Measurements from ENCODE around the gene DIP2A.

DIP2A gene

DNA sequence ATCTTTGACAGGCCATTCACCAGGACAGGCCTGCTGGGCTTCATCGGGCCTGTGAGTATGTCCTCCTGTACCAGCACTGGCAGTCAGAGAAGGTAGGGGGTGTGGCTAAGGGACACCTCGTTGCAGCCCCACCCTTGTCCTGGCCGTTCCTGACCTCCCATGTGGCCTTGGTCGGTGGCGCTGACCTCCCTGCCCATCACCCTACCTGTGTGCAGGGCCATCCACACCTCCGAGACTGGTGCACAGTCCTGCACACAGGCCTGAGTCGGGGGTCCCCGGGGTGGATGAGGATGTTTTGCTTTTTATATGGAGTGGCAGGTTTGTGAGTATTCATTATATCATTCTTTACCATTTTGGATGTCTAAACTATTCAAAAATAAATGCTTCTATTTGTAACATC, 87.2 kb downstream of the DIP2A start:
- Histone ChIP-seq H3K27me3 (ENCODE audit: insufficient read depth, poor library complexity, severe bottlenecking) (no peaks in the 10 kb centered on the region), H3K4me3 (ENCODE audit: severe bottlenecking) (no peak overlapping the region), H3K4me1 (ENCODE audit: insufficient read depth, poor library complexity, severe bottlenecking) (peaks cover 8% of the 10 kb centered on the region), H3K27ac (ENCODE audit: poor library complexity, severe bottlenecking) (peak overlapping the region; percentile 6), H3K9me3 (ENCODE audit: severe bottlenecking) (no peaks in the 10 kb centered on the region), H3K36me3 (ENCODE audit: low read depth) (peaks cover 56% of the 10 kb centered on the region)
- TF ChIP-seq, protein P1, sequence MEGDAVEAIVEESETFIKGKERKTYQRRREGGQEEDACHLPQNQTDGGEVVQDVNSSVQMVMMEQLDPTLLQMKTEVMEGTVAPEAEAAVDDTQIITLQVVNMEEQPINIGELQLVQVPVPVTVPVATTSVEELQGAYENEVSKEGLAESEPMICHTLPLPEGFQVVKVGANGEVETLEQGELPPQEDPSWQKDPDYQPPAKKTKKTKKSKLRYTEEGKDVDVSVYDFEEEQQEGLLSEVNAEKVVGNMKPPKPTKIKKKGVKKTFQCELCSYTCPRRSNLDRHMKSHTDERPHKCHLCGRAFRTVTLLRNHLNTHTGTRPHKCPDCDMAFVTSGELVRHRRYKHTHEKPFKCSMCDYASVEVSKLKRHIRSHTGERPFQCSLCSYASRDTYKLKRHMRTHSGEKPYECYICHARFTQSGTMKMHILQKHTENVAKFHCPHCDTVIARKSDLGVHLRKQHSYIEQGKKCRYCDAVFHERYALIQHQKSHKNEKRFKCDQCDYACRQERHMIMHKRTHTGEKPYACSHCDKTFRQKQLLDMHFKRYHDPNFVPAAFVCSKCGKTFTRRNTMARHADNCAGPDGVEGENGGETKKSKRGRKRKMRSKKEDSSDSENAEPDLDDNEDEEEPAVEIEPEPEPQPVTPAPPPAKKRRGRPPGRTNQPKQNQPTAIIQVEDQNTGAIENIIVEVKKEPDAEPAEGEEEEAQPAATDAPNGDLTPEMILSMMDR (IDR thresholded peaks at IDR 0.05; ENCODE audit: poor library complexity, severe bottlenecking): no peak
- ATAC-seq (ENCODE audit: low read depth) (no peak), DNase-seq (ENCODE audit: low spot score) (no peak)

DNA sequence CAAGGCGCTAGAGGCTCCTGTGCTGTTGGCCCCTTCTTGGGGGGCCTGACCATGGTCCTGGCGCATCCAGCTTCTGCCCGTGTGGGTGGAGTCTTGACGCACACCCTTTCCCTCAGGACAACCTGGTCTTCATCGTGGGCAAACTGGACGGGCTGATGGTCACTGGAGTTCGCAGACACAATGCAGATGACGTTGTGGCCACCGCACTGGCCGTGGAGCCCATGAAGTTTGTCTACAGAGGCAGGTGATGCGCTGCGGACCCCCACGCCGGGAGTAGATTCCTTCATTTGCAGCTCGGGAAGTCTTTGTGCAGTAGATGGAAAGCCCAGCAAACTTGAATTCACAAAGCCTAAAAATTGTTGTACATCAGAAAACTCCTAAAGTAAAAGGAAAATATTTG, 88.1 kb downstream of the DIP2A start:
- Histone ChIP-seq H3K27ac (ENCODE audit: poor library complexity, severe bottlenecking) (no peak overlapping the region), H3K4me3 (ENCODE audit: severe bottlenecking) (no peak overlapping the region), H3K9me3 (ENCODE audit: severe bottlenecking) (no peaks in the 10 kb centered on the region), H3K36me3 (ENCODE audit: low read depth) (peaks cover 55% of the 10 kb centered on the region), H3K4me1 (ENCODE audit: insufficient read depth, poor library complexity, severe bottlenecking) (peaks cover 8% of the 10 kb centered on the region), H3K27me3 (ENCODE audit: insufficient read depth, poor library complexity, severe bottlenecking) (no peaks in the 10 kb centered on the region)
- DNase-seq (ENCODE audit: low spot score): no peak
- TF ChIP-seq, protein P1 (IDR thresholded peaks at IDR 0.05; ENCODE audit: poor library complexity, severe bottlenecking): no peak
- ATAC-seq (ENCODE audit: low read depth): no peak

DNA sequence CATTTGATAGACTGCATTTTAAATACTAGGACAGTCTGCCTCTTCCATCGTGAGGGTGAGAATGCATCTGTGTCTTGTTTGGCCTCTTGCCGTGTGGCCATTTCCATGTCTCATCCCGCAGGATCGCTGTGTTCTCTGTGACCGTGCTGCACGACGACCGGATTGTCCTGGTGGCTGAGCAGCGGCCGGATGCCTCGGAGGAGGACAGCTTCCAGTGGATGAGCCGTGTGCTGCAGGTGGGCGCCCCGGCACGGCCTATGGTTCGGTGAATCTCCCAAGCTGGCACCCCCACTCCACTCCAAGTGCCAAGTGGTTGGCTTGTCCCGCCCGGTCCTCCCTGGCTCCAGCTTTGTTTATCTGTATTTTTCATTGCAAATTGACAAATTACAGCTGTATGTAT, 91.0 kb downstream of the DIP2A start:
- Histone ChIP-seq H3K36me3 (ENCODE audit: low read depth) (peaks cover 49% of the 10 kb centered on the region), H3K4me1 (ENCODE audit: insufficient read depth, poor library complexity, severe bottlenecking) (peaks cover 8% of the 10 kb centered on the region), H3K9me3 (ENCODE audit: severe bottlenecking) (no peaks in the 10 kb centered on the region), H3K4me3 (ENCODE audit: severe bottlenecking) (no peak overlapping the region), H3K27me3 (ENCODE audit: insufficient read depth, poor library complexity, severe bottlenecking) (no peaks in the 10 kb centered on the region), H3K27ac (ENCODE audit: poor library complexity, severe bottlenecking) (no peak overlapping the region)
- no peak for ATAC-seq (ENCODE audit: low read depth)
- no peak for DNase-seq (ENCODE audit: low spot score)
- TF ChIP-seq, protein P1 (IDR thresholded peaks at IDR 0.05; ENCODE audit: poor library complexity, severe bottlenecking): no peak

DNA sequence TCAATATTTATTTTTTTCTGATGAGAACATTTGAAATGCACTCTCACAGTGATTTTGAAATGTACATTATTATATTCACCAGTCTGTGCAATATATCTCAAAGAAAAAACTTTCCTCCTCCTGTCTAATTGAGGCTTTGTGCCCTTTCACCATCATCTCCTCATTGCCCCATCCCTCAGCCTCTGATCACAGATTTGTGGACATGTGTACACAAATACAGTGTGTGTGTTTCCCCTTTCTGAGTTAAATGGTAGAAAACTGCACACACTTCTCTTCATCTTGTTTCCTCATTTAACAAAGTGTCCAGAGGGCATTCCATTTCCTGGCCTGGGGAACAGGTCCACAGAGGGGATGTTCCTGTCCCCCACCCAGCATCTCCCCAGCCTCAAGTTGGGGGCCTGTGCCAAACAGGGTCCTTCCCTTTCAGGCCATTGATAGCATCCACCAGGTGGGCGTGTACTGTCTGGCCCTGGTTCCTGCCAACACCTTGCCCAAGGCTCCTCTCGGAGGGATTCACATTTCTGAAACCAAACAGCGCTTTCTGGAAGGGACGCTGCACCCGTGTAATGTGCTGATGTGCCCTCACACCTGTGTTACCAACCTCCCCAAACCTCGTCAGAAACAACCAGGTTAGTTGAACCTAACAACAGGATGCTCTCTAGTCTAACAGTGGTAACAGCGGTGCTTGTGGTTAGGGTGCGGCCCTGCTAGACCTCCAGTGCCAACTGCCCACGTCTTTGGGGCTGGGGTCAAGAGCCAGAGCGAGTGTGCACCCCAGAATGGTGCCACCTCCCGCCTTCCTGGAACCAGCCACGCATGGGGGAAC, 91.6 kb downstream of the DIP2A start:
- DNase-seq (ENCODE audit: low spot score) (no peak), ATAC-seq (ENCODE audit: low read depth) (no peak)
- Histone ChIP-seq H3K36me3 (ENCODE audit: low read depth) (peaks cover 48% of the 10 kb centered on the region), H3K27ac (ENCODE audit: poor library complexity, severe bottlenecking) (no peak overlapping the region), H3K9me3 (ENCODE audit: severe bottlenecking) (no peaks in the 10 kb centered on the region), H3K4me3 (ENCODE audit: severe bottlenecking) (no peak overlapping the region), H3K27me3 (ENCODE audit: insufficient read depth, poor library complexity, severe bottlenecking) (no peaks in the 10 kb centered on the region), H3K4me1 (ENCODE audit: insufficient read depth, poor library complexity, severe bottlenecking) (peaks cover 3% of the 10 kb centered on the region)
- TF ChIP-seq, protein P1 (IDR thresholded peaks at IDR 0.05; ENCODE audit: poor library complexity, severe bottlenecking): no peak

DNA sequence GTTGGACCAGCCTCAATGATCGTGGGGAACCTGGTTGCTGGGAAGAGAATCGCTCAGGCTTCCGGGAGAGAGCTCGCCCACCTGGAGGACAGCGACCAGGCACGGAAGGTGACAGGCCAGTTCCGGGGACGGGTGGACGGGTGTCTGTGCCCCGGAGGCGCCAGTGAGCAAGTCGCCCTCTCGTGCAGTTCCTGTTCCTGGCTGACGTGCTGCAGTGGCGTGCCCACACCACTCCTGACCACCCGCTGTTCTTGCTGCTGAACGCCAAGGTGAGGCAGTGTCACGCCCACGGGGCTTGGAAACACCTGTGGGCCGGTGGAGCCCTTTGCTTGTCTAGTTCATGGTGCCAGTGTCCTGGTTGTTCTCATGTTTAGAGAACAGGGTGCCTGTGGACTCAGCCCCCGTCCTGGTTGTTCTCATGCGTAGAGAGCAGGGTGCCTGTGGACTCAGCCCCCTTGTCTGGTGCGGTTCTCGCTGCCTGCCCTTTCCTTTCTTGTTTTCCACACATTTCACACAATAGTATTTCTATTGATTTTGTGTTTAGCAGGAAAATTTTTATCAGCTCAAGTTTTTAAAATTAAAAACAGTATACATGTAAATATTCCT, 93.0 kb downstream of the DIP2A start:
- TF ChIP-seq, protein P1 (IDR thresholded peaks at IDR 0.05; ENCODE audit: poor library complexity, severe bottlenecking): no peak
- H3K27me3 ChIP-seq (ENCODE audit: insufficient read depth, poor library complexity, severe bottlenecking): no peaks in the 10 kb centered on the region
- peaks cover 49% of the 10 kb centered on the region for H3K36me3 ChIP-seq (ENCODE audit: low read depth)
- no peak for ATAC-seq (ENCODE audit: low read depth)
- no peak overlapping the region for H3K4me3 ChIP-seq (ENCODE audit: severe bottlenecking)
- no peak overlapping the region for H3K27ac ChIP-seq (ENCODE audit: poor library complexity, severe bottlenecking)
- no peaks in the 10 kb centered on the region for H3K9me3 ChIP-seq (ENCODE audit: severe bottlenecking)
- H3K4me1 ChIP-seq (ENCODE audit: insufficient read depth, poor library complexity, severe bottlenecking): no peaks in the 10 kb centered on the region
- DNase-seq (ENCODE audit: low spot score): no peak

Data from RWPE2 (cell line).